Measurements from ENCODE around the gene RTN4RL1. TPM values are rescaled to one million over a fixed set of nuclear protein-coding genes. Genes with fewer than 3 reads are reported as not detected.

Gene RTN4RL1
- polyA plus RNA-seq, 1 donor from 2014 or later: 0.44 TPM

- Mint-ChIP-seq H3K4me3 (peak overlapping the region; percentile 76 to 89 (median 82)), H3K9me3 (no peaks in the 10 kb centered on the region), H3K27me3 (peaks cover 12% of the 10 kb centered on the region), H3K4me1 (peaks cover 4 to 15% (median 15%) of the 10 kb centered on the region in 3 donors), H3K27ac (peak overlapping the region in 1 of 3 donors; percentile 90), H3K36me3 (peaks cover 4% of the 10 kb centered on the region)
These were observed 30.4 kb upstream of the RTN4RL1 start for GRCh38 chr17:2055292-2056205.

DNA sequence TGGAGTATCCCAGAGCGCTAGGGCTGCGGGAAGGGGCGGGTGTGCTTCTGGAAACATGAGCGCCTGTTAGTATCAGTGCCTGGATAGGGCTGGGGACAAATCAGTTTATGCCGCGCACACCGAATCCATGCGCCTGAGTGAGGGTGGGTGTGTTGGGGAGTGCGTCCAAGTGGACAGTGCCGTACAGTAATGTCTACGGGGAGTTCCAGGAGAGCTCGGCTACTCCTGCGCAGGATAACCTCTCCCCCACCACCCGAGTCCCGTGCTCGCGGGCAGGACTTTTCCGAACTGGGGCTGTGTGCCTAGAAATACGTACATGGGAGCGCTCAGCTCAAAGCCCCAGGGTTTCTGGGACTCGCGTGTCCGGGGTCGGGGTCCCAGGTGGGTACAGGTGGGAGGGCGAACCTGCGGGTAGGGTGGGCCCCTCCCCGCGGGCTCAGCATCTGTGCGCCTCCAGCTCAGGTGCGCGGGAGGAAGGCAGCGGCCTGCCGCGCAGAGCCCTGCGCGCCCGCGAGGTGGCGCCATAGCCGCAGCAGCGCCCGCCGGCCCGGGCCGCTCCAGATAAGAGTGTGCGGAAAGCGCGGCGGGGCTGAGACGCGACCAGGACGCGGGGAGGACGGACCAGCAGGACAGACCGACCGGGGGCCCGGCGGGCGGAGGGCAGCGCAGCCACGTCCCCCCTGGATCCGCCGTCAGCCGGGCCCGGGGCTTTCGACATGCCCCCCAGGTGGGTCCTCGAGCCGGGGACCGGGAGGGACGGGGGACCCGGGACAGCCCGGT lies 29.6 kb upstream of the RTN4RL1 start, which contains the start of gene HIC1:
Gene HIC1, plus strand, starts transcription at position 592 of the 780 bp plus-strand sequence. CDS start 1,588 bp downstream, outside the sequence.
- Mint-ChIP-seq H3K4me3 (peak within 1 kb of the TSS; percentile 72 to 89 (median 84)), H3K9me3 (no peaks in the 10 kb centered on the region), H3K27me3 (peaks cover 12% of the 10 kb centered on the region), H3K27ac (peak within 1 kb of the TSS; percentile 68 to 90 (median 76)), H3K36me3 (no peaks in the 10 kb centered on the region), H3K4me1 (peaks cover 4 to 15% (median 10%) of the 10 kb centered on the region in 3 donors)

DNA sequence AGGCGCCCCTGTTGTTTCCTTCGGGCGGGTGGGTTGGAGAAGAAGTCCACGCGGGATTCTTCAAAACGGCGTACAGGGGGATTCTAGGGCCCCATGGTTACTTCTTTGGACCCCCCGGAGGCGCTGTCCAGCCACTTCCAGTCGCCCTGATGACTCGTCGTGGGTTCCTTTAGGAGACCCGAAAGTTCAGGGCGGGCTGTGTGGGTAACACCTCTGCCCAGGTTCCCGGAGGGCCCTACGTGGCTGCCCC lies 29.1 kb upstream of the RTN4RL1 start:
- Mint-ChIP-seq H3K36me3 (no peaks in the 10 kb centered on the region), H3K27ac (peak overlapping the region; percentile 68 to 90 (median 76)), H3K27me3 (peaks cover 9% of the 10 kb centered on the region)

DNA sequence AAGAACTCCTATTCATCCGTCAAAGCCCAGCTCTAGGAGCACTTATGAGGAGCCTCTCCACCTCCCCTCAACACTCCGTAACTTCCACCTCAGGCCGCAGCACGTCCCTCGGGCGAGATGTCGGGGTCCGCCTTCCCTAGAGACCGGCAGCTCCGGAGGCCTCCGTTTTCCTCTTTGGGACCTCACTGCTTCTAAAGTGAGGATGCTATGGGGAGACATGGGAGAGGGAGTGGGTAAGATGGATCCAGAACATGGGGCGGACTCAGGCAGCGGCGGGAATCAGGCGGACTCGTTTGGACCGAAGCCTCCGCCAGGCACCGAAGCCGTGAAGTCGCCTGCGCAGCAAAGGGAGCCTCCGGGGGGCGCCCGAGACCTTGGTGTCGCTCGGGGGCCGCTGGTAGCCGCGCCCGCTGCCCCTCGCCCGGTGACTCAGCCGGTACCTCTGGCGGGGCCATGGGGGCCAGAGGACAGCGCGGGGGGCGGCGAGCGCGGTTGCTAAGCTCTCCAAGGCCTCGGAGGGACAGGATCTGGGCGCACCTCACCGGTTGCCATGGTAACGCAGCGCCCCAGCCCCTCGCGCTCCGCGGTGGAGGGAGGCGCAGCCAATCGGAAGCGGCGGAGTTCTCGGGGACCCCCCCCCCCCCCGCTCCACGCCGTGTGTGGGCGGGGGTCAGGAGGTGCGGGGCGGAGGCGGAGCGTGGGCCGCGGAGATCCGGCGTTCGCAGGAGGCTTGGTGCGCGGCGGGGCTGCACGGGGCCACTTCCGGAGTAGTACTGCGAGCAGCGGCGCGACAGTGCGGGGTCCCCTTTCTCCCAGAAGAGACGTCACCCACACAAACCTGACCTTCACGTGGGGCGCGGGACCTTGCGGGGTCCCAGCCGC lies 28.5 kb upstream of the RTN4RL1 start:
- Mint-ChIP-seq H3K27ac (peak overlapping the region; percentile 76 to 90 (median 80)), H3K9me3 (no peaks in the 10 kb centered on the region), H3K27me3 (peaks cover 9% of the 10 kb centered on the region), H3K4me3 (peak overlapping the region; percentile 72 to 89 (median 84)), H3K4me1 (peaks cover 7 to 9% (median 7%) of the 10 kb centered on the region in 3 donors), H3K36me3 (no peaks in the 10 kb centered on the region)

More for the DNA sequence above, 29.1 kb upstream of the RTN4RL1 start:
- Mint-ChIP-seq H3K4me3 (peak overlapping the region; percentile 72 to 89 (median 84)), H3K9me3 (no peaks in the 10 kb centered on the region), H3K4me1 (peaks cover 4 to 10% (median 5%) of the 10 kb centered on the region in 3 donors)

DNA sequence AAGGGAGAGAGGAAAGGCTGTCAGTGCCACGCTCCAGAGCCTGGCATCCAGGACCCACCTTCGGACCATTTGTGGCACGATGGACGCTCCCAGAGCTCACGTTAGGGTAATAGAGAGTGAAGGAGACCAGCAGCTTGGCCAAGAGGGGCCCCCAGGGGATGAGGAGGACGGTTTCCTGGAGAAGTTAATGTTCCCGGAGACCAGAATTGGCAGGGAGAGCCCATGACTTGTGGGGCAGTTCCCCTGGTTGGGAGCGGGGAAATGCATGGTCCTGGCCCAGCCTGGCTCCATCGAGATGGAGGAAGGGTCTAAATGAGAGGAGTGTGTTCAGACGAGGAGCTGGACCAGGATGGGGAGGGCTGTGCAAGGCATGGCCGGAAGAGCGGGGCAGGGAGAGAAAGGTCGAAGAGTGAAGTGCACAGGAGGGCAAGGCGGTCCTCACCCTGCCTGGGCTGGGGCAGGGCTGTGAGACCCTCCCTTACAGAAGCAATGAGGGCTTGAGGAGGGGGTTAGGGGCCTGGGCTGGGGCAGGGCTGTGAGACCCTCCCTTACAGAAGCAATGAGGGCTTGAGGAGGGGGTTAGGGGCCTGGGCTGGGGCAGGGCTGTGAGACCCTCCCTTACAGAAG lies 26.9 kb upstream of the RTN4RL1 start:
- H3K27me3 Mint-ChIP-seq: peaks cover 12% of the 10 kb centered on the region
- peaks cover 6 to 9% (median 8%) of the 10 kb centered on the region in 3 donors for H3K4me1 Mint-ChIP-seq
- H3K36me3 Mint-ChIP-seq: no peaks in the 10 kb centered on the region
- H3K4me3 Mint-ChIP-seq: peak overlapping the region; percentile 29 to 68 (median 54)
- peak overlapping the region in 2 of 3 donors; percentile 84 to 90 for H3K27ac Mint-ChIP-seq
- H3K9me3 Mint-ChIP-seq: no peaks in the 10 kb centered on the region

GRCh38 chr17:2051061-2051932 lies 26.2 kb upstream of the RTN4RL1 start:
- Mint-ChIP-seq H3K36me3 (no peaks in the 10 kb centered on the region), H3K27me3 (peaks cover 11% of the 10 kb centered on the region), H3K27ac (peak overlapping the region in 2 of 3 donors; percentile 84 to 90), H3K4me3 (peak overlapping the region; percentile 41 to 86 (median 68)), H3K9me3 (no peaks in the 10 kb centered on the region), H3K4me1 (peaks cover 3 to 9% (median 8%) of the 10 kb centered on the region in 3 donors)

GRCh38 chr17:2050300-2051060 lies 25.3 kb upstream of the RTN4RL1 start:
- Mint-ChIP-seq H3K4me1 (peaks cover 3 to 9% (median 8%) of the 10 kb centered on the region in 3 donors), H3K4me3 (no peak overlapping the region), H3K27ac (peak overlapping the region in 1 of 3 donors; percentile 90), H3K36me3 (no peaks in the 10 kb centered on the region), H3K27me3 (peaks cover 11% of the 10 kb centered on the region), H3K9me3 (no peaks in the 10 kb centered on the region)

DNA sequence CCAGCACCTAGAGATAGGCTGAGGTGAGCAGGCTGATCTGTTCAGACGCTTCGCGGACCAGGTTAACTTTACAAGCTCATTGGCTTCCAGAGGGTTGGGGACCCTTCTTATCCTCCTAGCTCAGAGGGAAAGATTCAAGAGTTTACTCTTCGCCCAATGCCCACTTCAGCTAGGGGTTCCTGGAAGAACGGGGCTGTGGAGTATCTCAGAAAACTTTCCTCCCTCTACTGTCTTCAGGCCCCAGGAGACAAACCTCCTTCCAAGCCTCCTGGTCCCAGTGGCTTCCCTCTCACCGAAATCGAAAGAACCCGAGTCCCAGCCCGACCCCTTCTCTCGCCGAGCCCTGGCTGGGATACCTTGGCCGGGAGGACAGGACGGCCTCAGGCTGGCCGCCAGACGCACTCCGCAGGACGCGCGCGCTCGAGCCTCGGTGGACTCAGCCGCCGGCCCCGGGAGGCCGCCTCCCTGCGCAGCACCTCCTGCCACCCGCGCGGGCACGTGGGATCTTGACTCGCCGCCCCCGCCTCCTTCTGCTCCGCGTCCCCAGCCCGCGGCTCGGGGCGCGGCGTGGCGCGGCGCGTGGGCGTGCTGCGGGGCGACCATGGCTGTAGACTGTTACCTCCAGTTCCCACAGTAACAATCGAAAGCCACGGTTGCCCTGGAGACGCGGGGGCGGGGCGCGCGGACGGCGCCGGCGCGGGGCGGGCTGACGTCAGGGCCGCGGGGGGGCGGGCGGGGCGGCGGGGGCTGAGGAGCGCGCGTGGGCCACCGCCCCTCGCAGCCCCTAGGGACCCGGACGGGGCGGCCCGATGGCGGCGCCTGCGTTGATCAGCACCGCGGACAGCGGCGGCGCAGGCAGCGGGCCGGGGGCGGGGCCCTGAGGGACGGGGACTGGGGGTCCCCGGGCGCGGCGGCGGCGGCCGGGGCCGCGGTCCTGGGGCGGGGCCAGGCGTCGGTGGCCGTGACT lies 24.5 kb upstream of the RTN4RL1 start:
- peak overlapping the region; percentile 60 to 82 (median 76) for H3K4me3 Mint-ChIP-seq
- H3K36me3 Mint-ChIP-seq: peaks cover 1% of the 10 kb centered on the region
- peaks cover 3 to 9% (median 8%) of the 10 kb centered on the region in 3 donors for H3K4me1 Mint-ChIP-seq
- peaks cover 11% of the 10 kb centered on the region for H3K27me3 Mint-ChIP-seq
- no peaks in the 10 kb centered on the region for H3K9me3 Mint-ChIP-seq
- peak overlapping the region in 2 of 3 donors; percentile 59 to 96 for H3K27ac Mint-ChIP-seq

- Mint-ChIP-seq H3K4me1 (peaks cover 3 to 6% (median 4%) of the 10 kb centered on the region in 3 donors), H3K27me3 (peaks cover 9% of the 10 kb centered on the region), H3K36me3 (peaks cover 1% of the 10 kb centered on the region), H3K4me3 (peak overlapping the region; percentile 60 to 82 (median 76)), H3K27ac (peak overlapping the region in 1 of 3 donors; percentile 96), H3K9me3 (no peaks in the 10 kb centered on the region)
These were observed 23.7 kb upstream of the RTN4RL1 start for GRCh38 chr17:2048805-2049204.

DNA sequence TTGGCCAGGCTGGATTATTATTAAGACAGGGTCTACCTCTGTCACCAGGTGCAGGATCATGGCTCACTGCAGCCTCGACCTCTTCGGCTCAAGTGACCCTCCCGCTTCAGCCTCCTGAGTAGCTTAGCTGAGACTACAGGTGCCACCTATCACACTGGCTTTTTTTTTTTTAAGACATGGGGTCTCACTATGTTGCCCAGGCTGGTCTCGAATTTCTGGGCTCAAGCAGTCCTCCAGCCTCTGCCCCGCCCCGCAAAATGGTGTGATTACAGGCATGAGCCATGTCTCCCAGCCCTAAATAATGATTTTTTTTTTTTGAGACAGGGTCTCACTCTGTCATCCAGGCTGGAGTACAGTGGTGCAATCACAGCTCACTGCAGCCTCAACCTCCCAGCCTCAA lies 22.5 kb upstream of the RTN4RL1 start:
- Mint-ChIP-seq H3K27me3 (peaks cover 5% of the 10 kb centered on the region), H3K36me3 (peaks cover 5% of the 10 kb centered on the region), H3K4me3 (peak overlapping the region in 2 of 4 donors; percentile 37 to 54), H3K27ac (peak overlapping the region in 1 of 3 donors; percentile 96), H3K4me1 (peaks cover 8 to 13% (median 8%) of the 10 kb centered on the region in 3 donors), H3K9me3 (no peaks in the 10 kb centered on the region)

DNA sequence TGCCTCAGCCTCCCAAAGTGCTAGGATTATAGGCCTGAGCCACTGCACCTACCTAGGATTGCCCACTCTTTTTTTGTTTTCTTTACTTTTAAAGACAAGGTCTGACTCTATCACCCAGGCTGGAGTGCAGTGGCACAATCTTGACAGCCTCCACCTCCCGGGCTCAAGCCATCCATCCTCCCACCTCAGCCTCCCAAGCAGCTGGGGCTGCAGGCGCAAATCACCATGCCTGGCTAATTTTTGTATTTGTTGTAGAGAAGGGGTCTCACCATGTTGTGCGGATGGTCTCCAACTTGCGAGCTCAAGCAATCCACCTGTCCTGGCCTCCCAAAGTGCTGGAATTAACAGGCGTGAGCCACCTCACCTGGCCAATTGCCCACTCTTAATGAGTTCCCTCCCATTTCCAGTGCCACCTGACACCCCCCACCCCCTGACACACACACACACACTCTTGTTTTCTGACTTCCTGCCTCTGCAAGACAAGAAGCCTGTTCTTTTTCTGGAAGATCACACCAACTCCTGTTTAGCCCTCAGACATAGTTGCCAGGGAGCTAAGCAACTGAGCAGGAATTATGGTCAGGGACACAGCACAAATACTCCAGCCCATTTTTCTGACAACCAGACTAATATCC lies 19.2 kb upstream of the RTN4RL1 start:
- Mint-ChIP-seq H3K9me3 (no peaks in the 10 kb centered on the region), H3K4me3 (peak overlapping the region in 2 of 4 donors; percentile 43 to 91), H3K27ac (peak overlapping the region in 1 of 3 donors; percentile 84), H3K27me3 (peaks cover 3% of the 10 kb centered on the region), H3K36me3 (peaks cover 5% of the 10 kb centered on the region), H3K4me1 (peaks cover 10 to 19% (median 13%) of the 10 kb centered on the region in 3 donors)

Data from IgD-negative memory B cell (primary cell).